ENCODE data around the gene GDI1. TPM values are rescaled to one million over a fixed set of nuclear protein-coding genes. Genes with fewer than 3 reads are reported as not detected.
A peak's percentile ranks its signal among the peaks of the same experiment; 100 is the strongest.

Gene GDI1
- total and polyA plus RNA-seq, 9 of the 15 experiments (the other 6 are each of a cell fraction or from before 2014, with no cell fraction given), result 0.97 to 82.6 (median 37.5) TPM

GRCh38 chrX:154401045-154401799 is 35.7 kb upstream of the GDI1 start (continued):
- TF ChIP-seq TOE1 (IDR thresholded peaks at IDR 0.05; ENCODE audit: borderline replicate concordance) (no peak; the same call in 1 of the 2 replicates), TOE1 (CRISPR knock-in tag; IDR thresholded peaks at IDR 0.05; ENCODE audit: borderline replicate concordance, low read depth) (no peak), ZBTB49 (CRISPR knock-in tag; IDR thresholded peaks at IDR 0.05; ENCODE audit: borderline replicate concordance) (no peak), ZFP91 (CRISPR knock-in tag; IDR thresholded peaks at IDR 0.05) (no peak), POLR2A (conservative IDR thresholded peaks at IDR 0.05) (peak; percentile 96), CREBBP (IDR thresholded peaks at IDR 0.05; ENCODE audit: low read depth, low read length) (no peak), ZNF239 (CRISPR knock-in tag; IDR thresholded peaks at IDR 0.05) (no peak), REST (IDR thresholded peaks at IDR 0.05; ENCODE audit: borderline replicate concordance) (no peak), REST (CRISPR knock-in tag; IDR thresholded peaks at IDR 0.05; ENCODE audit: low read depth) (no peak), CHD2 (IDR thresholded peaks at IDR 0.05; ENCODE audit: low read depth, low read length) (peak; percentile 58), RBFOX2 (IDR thresholded peaks at IDR 0.05; ENCODE audit: low read depth, low read length) (peak; percentile 38), PTTG1 (tag; IDR thresholded peaks at IDR 0.05; ENCODE audit: low read depth) (no peak), KDM2B (CRISPR knock-in tag; IDR thresholded peaks at IDR 0.05) (no peak), CBFB (CRISPR knock-in tag; IDR thresholded peaks at IDR 0.05) (0 out of 2 replicates have a peak, but pooled peaks have one; percentile 39), ZNF174 (CRISPR knock-in tag; IDR thresholded peaks at IDR 0.05) (no peak)
